H1 (cell line): Measurements from ENCODE around the gene ACTR5. TPM values are rescaled to one million over a fixed set of nuclear protein-coding genes. Genes with fewer than 3 reads are reported as not detected.

Experiments
- CTCF ChIA-PET: fragments of 300-600 bp; sonication (Branson Sonifier 250); formaldehyde crosslinking; loops from one replicate; lab custom pipeline; 2021; ENCODE audit not compliant: partially characterized antibody; lab: Charles Lee
- POLR2A ChIA-PET: fragments of 300-600 bp; sonication (Branson Sonifier 250); formaldehyde crosslinking; loops from one replicate; lab custom pipeline; 2021; ENCODE audit warnings: inconsistent platforms; ENCODE audit not compliant: partially characterized antibody; lab: Charles Lee
- DNase-seq, 2 experiments: peaks; one replicate each; pipeline versions ENCODE4 v3.0.0 to v3.0.0-alpha.2; 2010 to 2022; ENCODE audit warnings: low spot score in 2 of 2, low read depth in 1 of 2, mixed read lengths in 1 of 2
- FAIRE-seq: peaks from 2 replicates; lab custom pipeline; 2011; peaks lifted over from hg19 to GRCh38; lab: Jason Lieb, UNC
- H2AFZ ChIP-seq: 2 replicates; pipeline ENCODE4 v1.8.1; 2012; ENCODE audit warnings: low read length, inconsistent platforms
- H2AK5ac ChIP-seq: 2 replicates; pipeline ENCODE4 v1.6.1; 2013; ENCODE audit warnings: low read depth, low read length
- H2BK120ac ChIP-seq: replicated peaks from 2 replicates; pipeline ENCODE3; 2013; ENCODE audit warnings: low read depth, low read length, inconsistent platforms
- H2BK12ac ChIP-seq: 2 replicates; pipeline ENCODE4 v1.6.1; 2013; ENCODE audit warnings: low read depth, low read length
- H2BK15ac ChIP-seq: 2 replicates; pipeline ENCODE4 v1.6.1; 2013; ENCODE audit warnings: low read length
- H2BK20ac ChIP-seq: 2 replicates; pipeline ENCODE4 v1.6.1; 2013; ENCODE audit warnings: low read length
- H2BK5ac ChIP-seq: 2 replicates; pipeline ENCODE4 v1.6.1; 2013; ENCODE audit warnings: low read depth, low read length
- H3K14ac ChIP-seq: 2 replicates; pipeline ENCODE4 v1.6.1; 2013; ENCODE audit warnings: inconsistent platforms; ENCODE audit not compliant: insufficient read length
- H3K18ac ChIP-seq: 2 replicates; pipeline ENCODE4 v1.6.1; 2013; ENCODE audit warnings: low read length; ENCODE audit errors: extremely low read depth
- H3K23ac ChIP-seq: 2 replicates; pipeline ENCODE4 v1.6.1; 2013; ENCODE audit warnings: inconsistent platforms; ENCODE audit not compliant: insufficient read length
- H3K23me2 ChIP-seq: 2 replicates; pipeline ENCODE4 v1.6.1; 2013; ENCODE audit warnings: low read depth, low read length
- H3K27ac ChIP-seq: 2 replicates; pipeline ENCODE4 v1.6.1; 2011; ENCODE audit warnings: low read depth, low read length, inconsistent platforms
- H3K27me3 ChIP-seq, 4 experiments: replicated peaks in 1 of 4; 1 replicate in 1 of 4; 2 replicates in 3 of 4; pipeline versions ENCODE4 v1.6.1 to v1.8.1; 2011 to 2013; ENCODE audit warnings: low read length in 3 of 4, mild to moderate bottlenecking in 3 of 4, inconsistent platforms in 2 of 4, mixed read lengths in 2 of 4, moderate library complexity in 1 of 4; ENCODE audit not compliant: control insufficient read depth in 3 of 4, insufficient read depth in 3 of 4; ENCODE audit errors: extremely low read depth in 1 of 4
- H3K36me3 ChIP-seq, 4 experiments: 2 replicates each; pipeline versions ENCODE4 v1.6.1 to v1.8.1; 2011 to 2013; ENCODE audit warnings: mild to moderate bottlenecking in 4 of 4, low read length in 3 of 4, moderate library complexity in 2 of 4, control low read depth in 1 of 4, inconsistent platforms in 1 of 4; ENCODE audit not compliant: insufficient read depth in 4 of 4, control insufficient read depth in 2 of 4
- H3K4ac ChIP-seq: replicated peaks from 2 replicates; pipeline ENCODE3; 2013; ENCODE audit warnings: low read length, low read depth, mixed read lengths, inconsistent platforms; ENCODE audit not compliant: insufficient read length
- H3K4me1 ChIP-seq, 4 experiments: replicated peaks in 1 of 4; 1 replicate in 1 of 4; 2 replicates in 3 of 4; pipeline versions ENCODE4 v1.6.1 to v1.8.1; 2011 to 2013; ENCODE audit warnings: low read length in 3 of 4, inconsistent platforms in 2 of 4, mixed read lengths in 1 of 4; ENCODE audit not compliant: insufficient read depth in 4 of 4, control insufficient read depth in 3 of 4
- H3K4me2 ChIP-seq, 2 experiments: 2 replicates each; pipeline versions ENCODE4 v1.6.1 to v1.8.1; 2011 to 2013; ENCODE audit warnings: low read depth in 2 of 2, low read length in 2 of 2, control low read depth in 1 of 2, inconsistent platforms in 1 of 2, mild to moderate bottlenecking in 1 of 2; ENCODE audit not compliant: insufficient read depth in 1 of 2
- H3K4me3 ChIP-seq, 4 experiments: fragments of 200-600, 300-600 bp in 1 of 4; sonication (generic), shearing (Covaris generic), sonication (Bioruptor Twin) in 1 of 4; 2 replicates each; pipeline versions ENCODE4 v1.5.1 to v1.8.1; 2011 to 2016; ENCODE audit warnings: low read length in 4 of 4, low read depth in 3 of 4, control low read depth in 2 of 4, inconsistent platforms in 2 of 4, mild to moderate bottlenecking in 2 of 4, mixed read lengths in 1 of 4, moderate library complexity in 1 of 4; ENCODE audit not compliant: insufficient read depth in 2 of 4; ENCODE audit errors: extremely low read depth in 1 of 4
- H3K56ac ChIP-seq: replicated peaks from 2 replicates; pipeline ENCODE3; 2013; ENCODE audit warnings: low read depth, mild to moderate bottlenecking, mixed read lengths, low read length, inconsistent platforms; ENCODE audit not compliant: insufficient read length
- H3K79me1 ChIP-seq: 2 replicates; pipeline ENCODE4 v1.6.1; 2013; ENCODE audit warnings: low read depth, low read length, control low read depth
- H3K79me2 ChIP-seq, 2 experiments: 2 replicates each; pipeline versions ENCODE4 v1.6.1 to v1.8.1; 2012 to 2013; ENCODE audit warnings: low read length in 2 of 2, mild to moderate bottlenecking in 2 of 2, inconsistent platforms in 1 of 2; ENCODE audit not compliant: insufficient read depth in 2 of 2, control insufficient read depth in 1 of 2
- H3K9ac ChIP-seq, 4 experiments: replicated peaks in 1 of 4; 1 replicate in 1 of 4; 2 replicates in 3 of 4; pipeline versions ENCODE4 v1.6.1 to v1.8.1; 2011 to 2013; ENCODE audit warnings: low read depth in 3 of 4, low read length in 3 of 4, control low read depth in 2 of 4, mild to moderate bottlenecking in 2 of 4, moderate library complexity in 2 of 4, inconsistent platforms in 1 of 4; ENCODE audit errors: extremely low read depth in 1 of 4
- H3K9me3 ChIP-seq, 2 experiments: 2 replicates each; pipeline versions ENCODE4 v1.6.1 to v1.8.1; 2012 to 2013; ENCODE audit warnings: mild to moderate bottlenecking in 2 of 2, moderate library complexity in 2 of 2, control low read depth in 1 of 2, inconsistent platforms in 1 of 2, low read depth in 1 of 2, low read length in 1 of 2, mixed read lengths in 1 of 2; ENCODE audit not compliant: insufficient read depth in 2 of 2
- H4K20me1 ChIP-seq, 2 experiments: replicated peaks in 1 of 2; 2 replicates each; pipeline versions ENCODE3 to v1.8.1; 2011 to 2013; ENCODE audit warnings: inconsistent platforms in 2 of 2, low read length in 2 of 2, mild to moderate bottlenecking in 1 of 2; ENCODE audit not compliant: insufficient read depth in 2 of 2, control insufficient read depth in 1 of 2
- H4K5ac ChIP-seq: 2 replicates; pipeline ENCODE4 v1.6.1; 2013; ENCODE audit warnings: low read length, low read depth, mixed read lengths, inconsistent platforms; ENCODE audit not compliant: insufficient read length
- H4K8ac ChIP-seq: 2 replicates; pipeline ENCODE4 v1.8.0; 2013; ENCODE audit warnings: mild to moderate bottlenecking, moderate library complexity, low read length, inconsistent platforms; ENCODE audit not compliant: insufficient read depth; ENCODE audit errors: extremely low read depth
- H4K91ac ChIP-seq: replicated peaks from 2 replicates; pipeline ENCODE3; 2013; ENCODE audit warnings: low read length, mixed read lengths, inconsistent platforms; ENCODE audit not compliant: insufficient read length
- CHD2 ChIP-seq: IDR thresholded peaks from 2 replicates; pipeline ENCODE4 v1.6.1; 2012; ENCODE audit warnings: low read length, improper control_type of control experiment
- EP300 ChIP-seq, 2 experiments: IDR thresholded peaks; 1 replicate in 1 of 2; 2 replicates in 1 of 2; pipeline ENCODE4 v1.6.1; 2011 to 2012; ENCODE audit warnings: low read depth in 2 of 2, low read length in 2 of 2, mild to moderate bottlenecking in 2 of 2, borderline replicate concordance in 1 of 2, inconsistent platforms in 1 of 2, moderate library complexity in 1 of 2
- GABPA ChIP-seq: IDR thresholded peaks from 2 replicates; pipeline ENCODE4 v1.6.1; 2011; ENCODE audit warnings: mild to moderate bottlenecking, low read length, moderate library complexity, borderline replicate concordance; ENCODE audit not compliant: insufficient read depth
- KDM5A ChIP-seq: fragments of 200-600 bp; IDR thresholded peaks from 2 replicates; pipeline ENCODE4 v1.7.1; 2012; ENCODE audit warnings: mild to moderate bottlenecking, low read length, inconsistent platforms, mixed read lengths
- MAFK ChIP-seq: IDR thresholded peaks from 2 replicates; pipeline ENCODE4 v1.6.1; 2012; ENCODE audit warnings: low read depth, mild to moderate bottlenecking, improper control_type of control experiment, low read length
- POLR2AphosphoS5 ChIP-seq: IDR thresholded peaks from 2 replicates; pipeline ENCODE4 v1.6.1; 2011; ENCODE audit warnings: low read depth, low read length
- RAD21 ChIP-seq, 2 experiments: IDR thresholded peaks in 1 of 2; conservative IDR thresholded peaks in 1 of 2; 2 replicates each; pipeline ENCODE4 v1.6.1; 2011; ENCODE audit warnings: low read depth in 2 of 2, low read length in 2 of 2, improper control_type of control experiment in 1 of 2, inconsistent platforms in 1 of 2, mild to moderate bottlenecking in 1 of 2, moderate library complexity in 1 of 2
- SIN3A ChIP-seq, 2 experiments: IDR thresholded peaks in 1 of 2; conservative IDR thresholded peaks in 1 of 2; 2 replicates each; pipeline ENCODE4 v1.6.1; 2011 to 2012; ENCODE audit warnings: low read length in 2 of 2, improper control_type of control experiment in 1 of 2, low read depth in 1 of 2, mild to moderate bottlenecking in 1 of 2
- SIRT6 ChIP-seq: IDR thresholded peaks from one replicate; pipeline ENCODE4 v1.7.1; 2012; ENCODE audit warnings: low read length, inconsistent platforms
- TCF12 ChIP-seq: IDR thresholded peaks from 2 replicates; pipeline ENCODE4 v1.6.1; 2011; ENCODE audit warnings: low read depth, mild to moderate bottlenecking, low read length
- TEAD4 ChIP-seq: IDR thresholded peaks from 2 replicates; pipeline ENCODE4 v1.6.1; 2012; ENCODE audit warnings: low read depth, low read length, inconsistent platforms, mixed read lengths
- WGBS, 2 experiments: shearing (Covaris generic) in 1 of 2; methylation state at CpG; one replicate each; pipeline versions ENCODE4 v1.1.6 to v1.1.7; 2013 to 2015; ENCODE audit warnings: low lambda C conversion rate in 2 of 2, mixed read lengths in 2 of 2, inconsistent platforms in 1 of 2, low coverage in 1 of 2, missing lambda C conversion rate in 1 of 2; ENCODE audit not compliant: insufficient replicate concordance in 2 of 2, insufficient coverage in 1 of 2, insufficient read length in 1 of 2; ENCODE audit errors: extremely low coverage in 1 of 2, missing lambda C conversion rate in 1 of 2; 5-methylcytosine and 5-hydroxymethylcytosine counted together
- polyA plus RNA-seq, 7 experiments: library from polyadenylated mRNA; depleted of rRNA in 3 of 7; stranded (reverse) in 5 of 7; unstranded in 2 of 7; fragments of >200 nt in 5 of 7; fragments of 200-250 nt in 2 of 7; gene quantifications; 1 replicate in 5 of 7; 2 replicates in 1 of 7; 4 replicates in 1 of 7; pipeline versions ENCODE4 v1.2.1 to v1.2.3, GENCODE V29; 2011 to 2013; ENCODE audit warnings: missing spikeins in 2 of 7, mixed read lengths in 2 of 7
- total RNA-seq: library from RNA; stranded (reverse); fragmentation: NEBNext Ultra II Directional; extraction: Animal tissue kit (Norgen Biotek cat#: 25700); gene quantifications from 2 replicates; pipeline ENCODE4 v1.2.1, GENCODE V29; 2021
- TF ChIP-seq, protein P1 (sequence below): IDR thresholded peaks from 2 replicates; pipeline ENCODE4 v1.6.1; 2012; ENCODE audit warnings: inconsistent platforms
- TF ChIP-seq, protein P2 (sequence below): IDR thresholded peaks from 2 replicates; pipeline ENCODE4 v1.6.1; 2011; ENCODE audit warnings: low read depth, mild to moderate bottlenecking, low read length; ENCODE audit not compliant: insufficient read depth

Gene ACTR5
- total and polyA plus RNA-seq, 2 of the 8 experiments (the other 6 are each of a cell fraction or from before 2014, with no cell fraction given): 10.4 to 14.4 TPM

DNA sequence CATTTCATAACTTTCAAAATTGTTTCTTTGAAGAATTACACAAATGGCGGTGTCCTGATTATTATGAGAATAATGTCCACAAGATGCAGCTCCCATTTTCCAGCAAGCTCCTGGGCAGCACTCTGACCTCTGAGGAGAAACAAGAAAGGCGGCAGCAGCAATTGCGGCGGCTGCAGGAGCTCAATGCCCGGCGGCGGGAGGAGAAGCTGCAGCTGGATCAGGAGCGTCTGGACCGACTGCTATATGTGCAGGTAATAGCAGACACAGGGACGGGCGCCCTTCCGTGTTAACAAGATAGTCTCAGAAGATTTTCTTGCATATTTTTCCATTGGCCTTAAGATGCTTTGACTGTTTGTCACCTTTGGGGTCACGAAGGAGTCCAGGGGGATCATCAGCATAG lies 6.7 kb downstream of the ACTR5 start:
- Histone ChIP-seq H4K8ac (no peak overlapping the region), H2AK5ac (no peak overlapping the region), H3K27ac (no peak overlapping the region), H3K56ac (no peak overlapping the region), H3K14ac (no peak overlapping the region), H3K79me2 (peaks cover 0 to 4% of the 10 kb centered on the region in 2 experiments; a peak in 2 of 4 replicates), H3K36me3 (peaks cover 9 to 41% (median 27%) of the 10 kb centered on the region in 4 experiments), H3K23me2 (no peaks in the 10 kb centered on the region), H2AFZ (no peak overlapping the region), H2BK15ac (no peak overlapping the region), H3K9ac (no peak overlapping the region), H3K4me2 (no peak overlapping the region), H4K5ac (no peak overlapping the region), H3K18ac (no peak overlapping the region), H3K9me3 (no peaks in the 10 kb centered on the region), H3K27me3 (no peaks in the 10 kb centered on the region), H3K4ac (no peak overlapping the region), H2BK12ac (no peak overlapping the region), H4K91ac (no peak overlapping the region), H2BK5ac (no peak overlapping the region), H2BK120ac (no peak overlapping the region), H2BK20ac (no peak overlapping the region), H4K20me1 (peaks cover 3 to 5% of the 10 kb centered on the region in 2 experiments), H3K23ac (no peak overlapping the region), H3K4me3 (no peak overlapping the region), H3K79me1 (no peaks in the 10 kb centered on the region; the same call in 1 of the 2 replicates), H3K4me1 (peaks cover 0 to 4% (median 0%) of the 10 kb centered on the region in 4 experiments; a peak in 1 of 7 replicates)
- POLR2A ChIA-PET: no interaction called here
- 92% methylated on average over 13 of the region's 13 CpGs; no CpG with 5 or more reads in 1 of the 2 experiments for WGBS, 2 experiments
- CTCF ChIA-PET: interaction anchor here (1.0 to 11.6 kb wide), 7 partner anchors 12 to 137 kb away, joined by 3 to 223 read pairs (median 9); partner anchors contain the start of gene SLC32A1
- FAIRE-seq (no peak), DNase-seq (no peak)
- TF ChIP-seq RAD21 (IDR thresholded peaks at IDR 0.05 in 1 of 2, conservative IDR thresholded peaks at IDR 0.05 in 1 of 2; ENCODE audit: low read depth in 2 of 2, low read length in 2 of 2) (no peak), POLR2AphosphoS5 (no peak), EP300 (IDR thresholded peaks at IDR 0.05; ENCODE audit: borderline replicate concordance in 1 of 2, low read depth in 2 of 2, low read length in 2 of 2) (no peak), KDM5A (no peak), TEAD4 (no peak), SIRT6 (no peak), MAFK (no peak), SIN3A (conservative IDR thresholded peaks at IDR 0.05 in 1 of 2, IDR thresholded peaks at IDR 0.05 in 1 of 2; ENCODE audit: low read depth in 1 of 2, low read length in 2 of 2) (no peak), GABPA (no peak), TCF12 (no peak), CHD2 (no peak)
- TF ChIP-seq, protein P1, sequence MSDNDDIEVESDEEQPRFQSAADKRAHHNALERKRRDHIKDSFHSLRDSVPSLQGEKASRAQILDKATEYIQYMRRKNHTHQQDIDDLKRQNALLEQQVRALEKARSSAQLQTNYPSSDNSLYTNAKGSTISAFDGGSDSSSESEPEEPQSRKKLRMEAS: no peak
- TF ChIP-seq, protein P2, sequence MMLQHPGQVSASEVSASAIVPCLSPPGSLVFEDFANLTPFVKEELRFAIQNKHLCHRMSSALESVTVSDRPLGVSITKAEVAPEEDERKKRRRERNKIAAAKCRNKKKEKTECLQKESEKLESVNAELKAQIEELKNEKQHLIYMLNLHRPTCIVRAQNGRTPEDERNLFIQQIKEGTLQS: no peak
